ENCODE results near the gene MCHR2. TPM values are rescaled to one million over a fixed set of nuclear protein-coding genes. Genes with fewer than 3 reads are reported as not detected.
"Not testable (repeated sequence)": the region's sequence is repeated elsewhere in the genome, so short reads cannot be mapped to it uniquely, and the experiment has no call there.

Gene MCHR2
- total RNA-seq: not detected

- intact Hi-C loops (cut with DNase I; ENCODE audit: low total_unique reads): no loop called here
- Histone ChIP-seq H3K4me1 (no peaks in the 10 kb centered on the region), H3K27me3 (no peaks in the 10 kb centered on the region), H3K27ac (no peak within 1 kb of the TSS), H3K9me3 (no peaks in the 10 kb centered on the region), H3K36me3 (no peaks in the 10 kb centered on the region), H3K4me3 (no peak within 1 kb of the TSS)
- DNase-seq: no peak
- TF ChIP-seq POLR2A (IDR thresholded peaks at IDR 0.05): no peak
- TF ChIP-seq CTCF (IDR thresholded peaks at IDR 0.05): no peak
These were observed at the start of gene MCHR2 for GRCh38 chr6:99993533-99994251. TSS of gene MCHR2 (minus strand) at chr6:99994223. CDS start at chr6:99956147, 38,076 bp downstream.

GRCh38 chr6:100038546-100038945 lies 44.5 kb upstream of the MCHR2 start:
- DNase-seq; H3K4me3 ChIP-seq; H3K27ac ChIP-seq; intact Hi-C loops (cut with DNase I; ENCODE audit: low total_unique reads); H3K9me3 ChIP-seq; H3K4me1 ChIP-seq; H3K36me3 ChIP-seq; H3K27me3 ChIP-seq: not testable (repeated sequence)

- DNase-seq: no peak
- no peaks in the 10 kb centered on the region for H3K4me1 ChIP-seq
- no peak overlapping the region for H3K27ac ChIP-seq
- no peaks in the 10 kb centered on the region for H3K36me3 ChIP-seq
- H3K27me3 ChIP-seq: no peaks in the 10 kb centered on the region
- intact Hi-C loops (cut with DNase I; ENCODE audit: low total_unique reads): no loop called here
- TF ChIP-seq CTCF (IDR thresholded peaks at IDR 0.05): no peak
- no peaks in the 10 kb centered on the region for H3K9me3 ChIP-seq
- no peak overlapping the region for H3K4me3 ChIP-seq
These were observed 42.0 kb upstream of the MCHR2 start for GRCh38 chr6:100035873-100036653.

GRCh38 chr6:100023798-100024197 lies 29.8 kb upstream of the MCHR2 start:
- no peak overlapping the region for H3K27ac ChIP-seq
- no peaks in the 10 kb centered on the region for H3K27me3 ChIP-seq
- intact Hi-C loops (cut with DNase I; ENCODE audit: low total_unique reads): no loop called here
- TF ChIP-seq CTCF (IDR thresholded peaks at IDR 0.05) (no peak), POLR2A (IDR thresholded peaks at IDR 0.05) (no peak)
- H3K9me3 ChIP-seq: peaks cover 0 to 3% of the 10 kb centered on the region in 2 donors
- no peaks in the 10 kb centered on the region for H3K4me1 ChIP-seq
- H3K36me3 ChIP-seq: no peaks in the 10 kb centered on the region
- DNase-seq: no peak
- H3K4me3 ChIP-seq: no peak overlapping the region

GRCh38 chr6:100022847-100023246 lies 28.8 kb upstream of the MCHR2 start:
- Histone ChIP-seq H3K36me3 (no peaks in the 10 kb centered on the region), H3K4me3 (no peak overlapping the region), H3K27me3 (no peaks in the 10 kb centered on the region), H3K4me1 (no peaks in the 10 kb centered on the region), H3K9me3 (peaks cover 0 to 3% of the 10 kb centered on the region in 2 donors), H3K27ac (no peak overlapping the region)
- intact Hi-C loops (cut with DNase I; ENCODE audit: low total_unique reads): no loop called here
- TF ChIP-seq POLR2A (IDR thresholded peaks at IDR 0.05): no peak
- TF ChIP-seq CTCF (IDR thresholded peaks at IDR 0.05): no peak
- DNase-seq: no peak
